B cell (primary cell): Measurements from ENCODE around the gene FGF21. TPM values are rescaled to one million over a fixed set of nuclear protein-coding genes. Genes with fewer than 3 reads are reported as not detected.
A peak's percentile ranks its signal among the peaks of the same experiment; 100 is the strongest.

Experiments used
- ATAC-seq: fragments of 200-7000 bp; cut with Tn5 transposase; one replicate; pipeline ENCODE4 v1.10.0; 2021; ENCODE audit warnings: low read depth, mild to moderate bottlenecking, moderate number of reproducible peaks, moderate library complexity
- CTCF ChIA-PET: fragments of 350-600 bp; sonication (Branson Sonifier 250); formaldehyde crosslinking; loops from one replicate; lab custom pipeline; 2021; ENCODE audit warnings: antibody characterized with exemption, inconsistent platforms; lab: Charles Lee
- POLR2A ChIA-PET: fragments of 350-600 bp; sonication (Branson Sonifier 250); formaldehyde crosslinking; loops from one replicate; lab custom pipeline; 2021; ENCODE audit warnings: antibody characterized with exemption; lab: Charles Lee
- DNase-seq: peaks from one replicate; pipeline ENCODE4 v3.0.0; 2013
- H2AFZ ChIP-seq: 2 replicates; pipeline ENCODE4 v1.6.1; 2012; ENCODE audit warnings: mild to moderate bottlenecking, low read depth, low read length; ENCODE audit not compliant: insufficient read depth, poor library complexity, severe bottlenecking
- H3K27ac ChIP-seq, 2 donors: 1 replicate in 1 of 2; 2 replicates in 1 of 2; pipeline ENCODE4 v1.5.1; 2012 to 2013; ENCODE audit warnings: low read length in 2 of 2, mild to moderate bottlenecking in 2 of 2, moderate library complexity in 1 of 2
- H3K27me3 ChIP-seq, 4 experiments: fragments of 200-600 bp in 1 of 4; sonication (generic) in 1 of 4; replicated peaks in 1 of 4; 1 replicate in 2 of 4; 2 replicates in 2 of 4; pipeline versions ENCODE4 v1.6.1 to v1.7.0; 2013 to 2016; ENCODE audit warnings: low read length in 3 of 4, mild to moderate bottlenecking in 2 of 4, mixed read lengths in 1 of 4, moderate library complexity in 1 of 4; ENCODE audit not compliant: insufficient read depth in 4 of 4, control insufficient read depth in 3 of 4; ENCODE audit errors: control extremely low read depth in 1 of 4
- H3K36me3 ChIP-seq, 2 experiments: replicated peaks in 1 of 2; 1 replicate in 1 of 2; 2 replicates in 1 of 2; pipeline versions ENCODE4 v1.6.1 to v1.7.1; 2013; ENCODE audit warnings: low read length in 1 of 2; ENCODE audit not compliant: insufficient read depth in 2 of 2, control insufficient read depth in 1 of 2; ENCODE audit errors: control extremely low read depth in 1 of 2, extremely low read depth in 1 of 2
- H3K4me1 ChIP-seq, 2 donors: fragments of 200-600 bp in 1 of 2; sonication (generic) in 1 of 2; 1 replicate in 1 of 2; 2 replicates in 1 of 2; pipeline versions ENCODE4 v1.5.1 to v1.6.1; 2013 to 2017; ENCODE audit warnings: low read length in 2 of 2; ENCODE audit not compliant: control insufficient read depth in 2 of 2, insufficient read depth in 2 of 2
- H3K4me2 ChIP-seq: replicated peaks from 2 replicates; pipeline ENCODE3; 2012; ENCODE audit warnings: mild to moderate bottlenecking, low read depth, low read length; ENCODE audit not compliant: poor library complexity, severe bottlenecking
- H3K4me3 ChIP-seq, 5 experiments: fragments of 200-600 bp in 1 of 5; sonication (generic) in 1 of 5; 1 replicate in 3 of 5; 2 replicates in 2 of 5; pipeline versions ENCODE4 v1.5.1 to v1.7.0; 2011 to 2016; ENCODE audit warnings: low read length in 4 of 5, mild to moderate bottlenecking in 4 of 5, low read depth in 2 of 5, control low read depth in 1 of 5, moderate library complexity in 1 of 5; ENCODE audit not compliant: insufficient read depth in 1 of 5; ENCODE audit errors: control extremely low read depth in 1 of 5, extremely low read depth in 1 of 5
- H3K79me2 ChIP-seq: fragments of 200-600 bp; sonication (generic); one replicate; pipeline ENCODE4 v1.6.0; 2016; ENCODE audit warnings: low read length; ENCODE audit not compliant: control insufficient read depth, insufficient read depth
- H3K9ac ChIP-seq: fragments of 200-600 bp; sonication (generic); 2 replicates; pipeline ENCODE4 v1.6.1; 2017; ENCODE audit warnings: mild to moderate bottlenecking, low read length, moderate library complexity
- H3K9me3 ChIP-seq, 3 donors: one replicate each; pipeline versions ENCODE4 v1.6.1 to v1.7.1; 2013; ENCODE audit warnings: low read length in 2 of 3; ENCODE audit not compliant: control insufficient read depth in 2 of 3, insufficient read depth in 1 of 3; ENCODE audit errors: control extremely low read depth in 1 of 3
- H4K20me1 ChIP-seq: 2 replicates; pipeline ENCODE4 v1.6.0; 2012; ENCODE audit warnings: mild to moderate bottlenecking, low read length; ENCODE audit not compliant: insufficient read depth, control insufficient read depth, poor library complexity, severe bottlenecking
- H3K27ac Mint-ChIP-seq: one replicate; pipeline ENCODE4 v1.8.0; 2021; ENCODE audit warnings: mixed read lengths
- H3K27me3 Mint-ChIP-seq: one replicate; pipeline ENCODE4 v1.8.0; 2021; ENCODE audit warnings: mixed read lengths
- H3K4me1 Mint-ChIP-seq: one replicate; pipeline ENCODE4 v1.8.0; 2021; ENCODE audit warnings: mixed read lengths
- H3K4me3 Mint-ChIP-seq: one replicate; pipeline ENCODE4 v1.8.0; 2021; ENCODE audit warnings: mixed read lengths
- H3K9me3 Mint-ChIP-seq: one replicate; pipeline ENCODE4 v1.8.0; 2022; ENCODE audit warnings: mixed read lengths; ENCODE audit not compliant: insufficient read depth
- CTCF ChIP-seq: fragments of 200-600 bp; IDR thresholded peaks from one replicate; pipeline ENCODE4 v1.8.0; 2022; ENCODE audit warnings: antibody characterized with exemption, mild to moderate bottlenecking
- EZH2 ChIP-seq: IDR thresholded peaks from 2 replicates; pipeline ENCODE4 v1.6.1; 2012; ENCODE audit warnings: borderline replicate concordance, low read depth, mild to moderate bottlenecking, moderate library complexity, low read length; ENCODE audit not compliant: insufficient read depth, poor library complexity, severe bottlenecking
- WGBS: methylation state at CpG from one replicate; pipeline ENCODE4 v1.1.5; 2013; ENCODE audit warnings: missing lambda C conversion rate; ENCODE audit not compliant: insufficient coverage; 5-methylcytosine and 5-hydroxymethylcytosine counted together
- intact Hi-C: fragments of 100-400 bp; cut with micrococcal nuclease; formaldehyde crosslinking; loops from one replicate; pipeline ENCODE4 v1.10.0; 2022
- polyA plus RNA-seq: library from polyadenylated mRNA; depleted of rRNA; stranded (reverse); fragments of >200 nt; gene quantifications from 2 replicates; pipeline ENCODE4 v1.2.3, GENCODE V29; 2012
- total RNA-seq, 2 donors: library from RNA; stranded (reverse); fragments of 120-200 nt in 1 of 2; gene quantifications; 1 replicate in 1 of 2; 2 replicates in 1 of 2; pipeline versions ENCODE4 v1.2.3 to v1.2.4, GENCODE V29; 2013 to 2022

The FGF21 gene
- total and polyA plus RNA-seq, 2 donors (not counting 1 experiment from before 2014, with no cell fraction given) = not detected

GRCh38 chr19:48719263-48720171 lies 35.8 kb upstream of the FGF21 start, which contains the start of gene MAMSTR:
TSS of gene MAMSTR (minus strand) at chr19:48719725. CDS start at chr19:48719031, 694 bp downstream.
- H3K27ac ChIP-seq = peak within 1 kb of the TSS; percentile 92 to 93
- H3K4me3 Mint-ChIP-seq = peak within 1 kb of the TSS; percentile 98
- ChIA-PET CTCF (interaction anchor here (0.5 to 2.0 kb wide), 2 partner anchors 20 to 70 kb away, joined by 3 to 6 read pairs; no protein-coding TSS in a partner anchor), POLR2A (interaction anchor here (1.4 kb wide), 1 partner anchor 82 kb away, joined by 3 read pairs; no protein-coding TSS in a partner anchor)
- H3K27me3 Mint-ChIP-seq = no peaks in the 10 kb centered on the region
- H2AFZ ChIP-seq = peak within 1 kb of the TSS; percentile 91
- intact Hi-C loops = loop anchor here (1.0 to 10.0 kb wide), 3 partner anchors 153 to 1305 kb away; partner anchors contain the start of genes PPP1R15A, SYNGR4, TMEM143 and VRK3
- no peaks in the 10 kb centered on the region for H3K36me3 ChIP-seq
- peak within 1 kb of the TSS; percentile 88 for H3K9ac ChIP-seq
- no peak for ATAC-seq
- H4K20me1 ChIP-seq = no peaks in the 10 kb centered on the region
- DNase-seq = no peak
- no peaks in the 10 kb centered on the region for H3K9me3 Mint-ChIP-seq
- peak within 1 kb of the TSS; percentile 91 for H3K4me2 ChIP-seq
- no peaks in the 10 kb centered on the region for H3K27me3 ChIP-seq
- H3K4me1 Mint-ChIP-seq = peaks cover 17% of the 10 kb centered on the region
- peak within 1 kb of the TSS in 4 of 5 experiments; percentile 61 to 91 (median 79) for H3K4me3 ChIP-seq
- TF ChIP-seq EZH2 = no peak
- no peak for TF ChIP-seq CTCF
- peaks cover 0 to 18% (median 0%) of the 10 kb centered on the region in 3 donors for H3K9me3 ChIP-seq
- peaks cover 11 to 23% of the 10 kb centered on the region in 2 donors for H3K4me1 ChIP-seq
- 91% methylated on average over 33 of the region's 33 CpGs for WGBS
- H3K27ac Mint-ChIP-seq = peak within 1 kb of the TSS; percentile 98
- H3K79me2 ChIP-seq = no peaks in the 10 kb centered on the region
